Kidney epithelial cell (primary cell): ENCODE measurements around the gene DNAJC30. TPM values are rescaled to one million over a fixed set of nuclear protein-coding genes. Genes with fewer than 3 reads are reported as not detected.

Source experiments
- DNase-seq: peaks from one replicate; pipeline ENCODE4 v3.0.0-alpha.2; 2010; ENCODE audit warnings: low read depth
- H3K27me3 ChIP-seq: 2 replicates; pipeline ENCODE4 v1.6.0; 2011; ENCODE audit warnings: low read length; ENCODE audit not compliant: control insufficient read depth, insufficient read depth
- H3K36me3 ChIP-seq: 2 replicates; pipeline ENCODE4 v1.5.1; 2011; ENCODE audit warnings: low read length; ENCODE audit not compliant: control insufficient read depth, insufficient read depth
- H3K4me3 ChIP-seq: 2 replicates; pipeline ENCODE4 v1.5.1; 2011; ENCODE audit warnings: low read depth, mild to moderate bottlenecking, control low read depth, low read length
- total RNA-seq: library from RNA; depleted of rRNA; stranded (reverse); fragments of >200 nt; gene quantifications from 2 replicates; pipeline ENCODE4 v1.2.3, GENCODE V29; 2015
- TF ChIP-seq, protein P1 (sequence below): IDR thresholded peaks from 2 replicates; pipeline ENCODE4 v1.5.1; 2011; ENCODE audit warnings: mild to moderate bottlenecking, moderate library complexity, low read length, control low read depth, inconsistent platforms; ENCODE audit not compliant: insufficient read depth, poor library complexity, severe bottlenecking

The DNAJC30 gene
- total RNA-seq, 1 donor from 2014 or later: 5.1 TPM

GRCh38 chr7:73698410-73698809 lies 15.2 kb upstream of the DNAJC30 start:
- TF ChIP-seq, protein P1, sequence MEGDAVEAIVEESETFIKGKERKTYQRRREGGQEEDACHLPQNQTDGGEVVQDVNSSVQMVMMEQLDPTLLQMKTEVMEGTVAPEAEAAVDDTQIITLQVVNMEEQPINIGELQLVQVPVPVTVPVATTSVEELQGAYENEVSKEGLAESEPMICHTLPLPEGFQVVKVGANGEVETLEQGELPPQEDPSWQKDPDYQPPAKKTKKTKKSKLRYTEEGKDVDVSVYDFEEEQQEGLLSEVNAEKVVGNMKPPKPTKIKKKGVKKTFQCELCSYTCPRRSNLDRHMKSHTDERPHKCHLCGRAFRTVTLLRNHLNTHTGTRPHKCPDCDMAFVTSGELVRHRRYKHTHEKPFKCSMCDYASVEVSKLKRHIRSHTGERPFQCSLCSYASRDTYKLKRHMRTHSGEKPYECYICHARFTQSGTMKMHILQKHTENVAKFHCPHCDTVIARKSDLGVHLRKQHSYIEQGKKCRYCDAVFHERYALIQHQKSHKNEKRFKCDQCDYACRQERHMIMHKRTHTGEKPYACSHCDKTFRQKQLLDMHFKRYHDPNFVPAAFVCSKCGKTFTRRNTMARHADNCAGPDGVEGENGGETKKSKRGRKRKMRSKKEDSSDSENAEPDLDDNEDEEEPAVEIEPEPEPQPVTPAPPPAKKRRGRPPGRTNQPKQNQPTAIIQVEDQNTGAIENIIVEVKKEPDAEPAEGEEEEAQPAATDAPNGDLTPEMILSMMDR: no peak

DNA sequence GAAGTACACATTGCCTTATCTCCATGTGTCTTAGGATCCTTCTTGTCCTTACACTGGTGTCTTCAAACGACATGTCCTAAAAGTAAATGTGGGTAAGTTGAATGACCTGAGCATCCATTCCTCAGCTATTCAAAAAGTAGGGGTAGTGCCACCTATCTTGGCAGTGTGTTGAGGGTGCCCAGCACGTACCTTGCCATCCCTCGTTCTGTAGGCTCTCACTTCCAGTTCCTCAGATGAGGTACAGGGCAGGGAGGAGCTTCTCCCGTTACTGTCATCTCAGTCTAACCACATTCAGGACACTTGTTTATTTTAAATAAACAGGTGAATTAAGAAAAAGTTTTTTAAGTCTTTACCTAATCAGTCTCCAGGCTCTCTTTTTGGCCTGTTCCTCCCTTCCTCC lies 13.1 kb upstream of the DNAJC30 start:
- H3K36me3 ChIP-seq: peaks cover 1% of the 10 kb centered on the region
- no peak overlapping the region for H3K4me3 ChIP-seq
- TF ChIP-seq, protein P1: no peak
- H3K27me3 ChIP-seq: no peaks in the 10 kb centered on the region
- no peak for DNase-seq

More at GRCh38 chr7:73698410-73698809, 15.2 kb upstream of the DNAJC30 start:
- no peaks in the 10 kb centered on the region for H3K27me3 ChIP-seq
- H3K36me3 ChIP-seq: peaks cover 2% of the 10 kb centered on the region
- DNase-seq: no peak
- H3K4me3 ChIP-seq: no peak overlapping the region

DNA sequence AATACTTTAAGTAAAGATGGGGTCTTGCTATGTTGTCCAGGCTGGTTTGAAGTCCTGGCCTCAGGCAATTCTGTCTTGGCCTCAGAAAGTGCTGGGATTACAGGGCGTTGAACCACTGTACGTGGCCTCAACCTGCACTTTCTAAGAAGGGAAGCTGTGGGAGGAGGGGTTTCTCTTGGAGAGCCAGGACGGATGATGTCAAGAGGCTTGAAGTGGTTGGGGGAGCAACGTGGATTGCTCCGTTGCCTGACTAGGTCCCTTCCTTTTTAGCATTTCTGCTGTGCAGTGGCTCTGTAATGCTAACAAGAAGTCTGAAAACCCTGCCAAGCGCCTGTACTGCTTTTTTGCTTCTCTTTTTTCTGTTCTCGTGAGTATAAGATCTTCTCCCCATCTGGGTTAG lies 7.4 kb upstream of the DNAJC30 start:
- H3K36me3 ChIP-seq: no peaks in the 10 kb centered on the region

GRCh38 chr7:73688288-73688687 lies 5.0 kb upstream of the DNAJC30 start:
- TF ChIP-seq, protein P1: no peak
- Histone ChIP-seq H3K4me3 (no peak overlapping the region), H3K36me3 (no peaks in the 10 kb centered on the region), H3K27me3 (no peaks in the 10 kb centered on the region)
- no peak for DNase-seq

More for the DNA sequence above, 7.4 kb upstream of the DNAJC30 start:
- no peaks in the 10 kb centered on the region for H3K27me3 ChIP-seq
- no peak for DNase-seq
- no peak overlapping the region for H3K4me3 ChIP-seq
- TF ChIP-seq, protein P1: no peak

- DNase-seq: no peak
- TF ChIP-seq, protein P1: no peak
- Histone ChIP-seq H3K36me3 (no peaks in the 10 kb centered on the region), H3K4me3 (no peak overlapping the region), H3K27me3 (no peaks in the 10 kb centered on the region)
These were observed 2.1 kb upstream of the DNAJC30 start for GRCh38 chr7:73685311-73685710.
